Psoas muscle (tissue), 8 donors: ENCODE results near the gene EEF1B2. TPM values are rescaled to one million over a fixed set of nuclear protein-coding genes. Genes with fewer than 3 reads are reported as not detected.

Experiments used
- ATAC-seq, 4 donors: fragments of 200-7000 bp; cut with Tn5 transposase; one replicate each; pipeline ENCODE4 v1.9.1; 2020; ENCODE audit warnings: moderate library complexity in 3 of 4, mild to moderate bottlenecking in 2 of 4
- DNase-seq, 2 donors: peaks; one replicate each; pipeline ENCODE4 v3.0.0-alpha.2; 2020
- H3K27ac ChIP-seq: fragments of 200-600 bp; one replicate; pipeline ENCODE4 v1.8.0; 2022
- H3K27me3 ChIP-seq, 3 donors: fragments of 200-600 bp in 1 of 3; one replicate each; pipeline versions ENCODE4 v1.6.1 to v1.8.0; 2013 to 2022; ENCODE audit warnings: low read length in 2 of 3, mild to moderate bottlenecking in 2 of 3, moderate library complexity in 1 of 3; ENCODE audit not compliant: insufficient read depth in 3 of 3
- H3K36me3 ChIP-seq, 2 donors: fragments of 200-600 bp in 1 of 2; one replicate each; pipeline versions ENCODE4 v1.6.1 to v1.8.0; 2013 to 2022; ENCODE audit warnings: low read depth in 1 of 2, mild to moderate bottlenecking in 1 of 2, moderate library complexity in 1 of 2; ENCODE audit not compliant: insufficient read depth in 1 of 2
- H3K4me1 ChIP-seq: fragments of 200-600 bp; one replicate; pipeline ENCODE4 v1.8.0; 2022
- H3K4me3 ChIP-seq: fragments of 200-600 bp; one replicate; pipeline ENCODE4 v1.8.0; 2022; ENCODE audit warnings: mild to moderate bottlenecking
- H3K9me3 ChIP-seq: fragments of 200-600 bp; one replicate; pipeline ENCODE4 v1.8.0; 2022
- WGBS, 3 donors: extraction: QIAGEN DNeasy Blood & Tissue Kit; methylation state at CpG; one replicate each; pipeline versions ENCODE4 v1.1.6 to v1.1.7; 2013; 5-methylcytosine and 5-hydroxymethylcytosine counted together
- intact Hi-C, 2 donors: fragments of 100-400 bp; cut with DNase I; formaldehyde crosslinking; loops; one replicate each; pipeline versions ENCODE4 v1.11.0 to v1.14.2; 2022
- polyA plus RNA-seq, 3 donors: library from polyadenylated mRNA; stranded (reverse); fragments of 200-250 nt; gene quantifications; one replicate each; pipeline ENCODE4 v1.2.3, GENCODE V29; 2013
- total RNA-seq, 4 donors: library from RNA; stranded (reverse); fragmentation: NEBNext Ultra II Directional in 2 of 4; extraction: Animal tissue kit (Norgen Biotek cat#: 25700) in 2 of 4; gene quantifications; one replicate each; pipeline versions ENCODE4 v1.2.1 to v1.2.4, GENCODE V29; 2021 to 2023
- TF ChIP-seq, protein P1 (sequence below): fragments of 200-600 bp; IDR thresholded peaks from one replicate; pipeline ENCODE4 v1.8.0; 2022; ENCODE audit warnings: antibody characterized with exemption
- donor health status: healthy with polysubstance abuse.
- donor health status: DM: no; HTN: no; CAD: no; lungs with moderate emphysema.
- donor health status: Bipolar disorder and iron deficiency.
- donor health status: healthy.
- donor health status: DM: yes; HTN: yes; CAD: no.
- donor health status: DM: no; HTN: no; CAD: no.
- donor health status: DM: no; HTN: no; CAD: no.
- donor health status: DM: yes; HTN: yes; CAD: no.

EEF1B2 gene
- total and polyA plus RNA-seq, 7 donors = 340 to 1,772 (median 671) TPM

DNA sequence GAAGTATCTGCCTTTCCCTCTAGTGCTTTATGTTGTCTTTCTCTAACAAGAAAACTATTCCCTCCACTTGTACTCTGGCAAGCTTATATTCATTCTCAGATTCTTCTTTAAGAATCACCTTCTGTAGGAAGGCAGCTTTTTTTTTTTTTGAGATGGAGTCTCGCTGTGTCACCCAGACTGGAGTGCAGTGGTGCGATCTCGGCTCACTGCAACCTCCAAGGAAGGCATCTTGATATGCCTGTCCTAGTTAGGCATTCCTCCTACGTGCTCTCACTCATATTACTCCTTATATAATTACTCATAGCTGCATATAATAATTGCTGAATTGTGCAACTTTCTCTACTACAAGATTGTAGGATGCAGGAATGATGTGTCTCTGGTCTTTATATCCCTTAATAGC is 16.2 kb upstream of the EEF1B2 start:
- H3K9me3 ChIP-seq = no peaks in the 10 kb centered on the region
- peaks cover 5 to 100% of the 10 kb centered on the region in 2 donors for H3K36me3 ChIP-seq
- DNase-seq (no peak), ATAC-seq (no peak)
- WGBS, 3 donors = 91 to 99% (median 93%) methylated on average over 4 of the region's 4 CpGs
- intact Hi-C loops = loop anchor here in 1 of 2 donors (10.0 kb wide), 1 partner anchor 139 kb away; no protein-coding TSS in a partner anchor
- H3K4me1 ChIP-seq = no peaks in the 10 kb centered on the region
- no peak overlapping the region for H3K27ac ChIP-seq
- no peaks in the 10 kb centered on the region for H3K27me3 ChIP-seq
- no peak overlapping the region for H3K4me3 ChIP-seq
- TF ChIP-seq, protein P1, sequence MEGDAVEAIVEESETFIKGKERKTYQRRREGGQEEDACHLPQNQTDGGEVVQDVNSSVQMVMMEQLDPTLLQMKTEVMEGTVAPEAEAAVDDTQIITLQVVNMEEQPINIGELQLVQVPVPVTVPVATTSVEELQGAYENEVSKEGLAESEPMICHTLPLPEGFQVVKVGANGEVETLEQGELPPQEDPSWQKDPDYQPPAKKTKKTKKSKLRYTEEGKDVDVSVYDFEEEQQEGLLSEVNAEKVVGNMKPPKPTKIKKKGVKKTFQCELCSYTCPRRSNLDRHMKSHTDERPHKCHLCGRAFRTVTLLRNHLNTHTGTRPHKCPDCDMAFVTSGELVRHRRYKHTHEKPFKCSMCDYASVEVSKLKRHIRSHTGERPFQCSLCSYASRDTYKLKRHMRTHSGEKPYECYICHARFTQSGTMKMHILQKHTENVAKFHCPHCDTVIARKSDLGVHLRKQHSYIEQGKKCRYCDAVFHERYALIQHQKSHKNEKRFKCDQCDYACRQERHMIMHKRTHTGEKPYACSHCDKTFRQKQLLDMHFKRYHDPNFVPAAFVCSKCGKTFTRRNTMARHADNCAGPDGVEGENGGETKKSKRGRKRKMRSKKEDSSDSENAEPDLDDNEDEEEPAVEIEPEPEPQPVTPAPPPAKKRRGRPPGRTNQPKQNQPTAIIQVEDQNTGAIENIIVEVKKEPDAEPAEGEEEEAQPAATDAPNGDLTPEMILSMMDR = no peak

DNA sequence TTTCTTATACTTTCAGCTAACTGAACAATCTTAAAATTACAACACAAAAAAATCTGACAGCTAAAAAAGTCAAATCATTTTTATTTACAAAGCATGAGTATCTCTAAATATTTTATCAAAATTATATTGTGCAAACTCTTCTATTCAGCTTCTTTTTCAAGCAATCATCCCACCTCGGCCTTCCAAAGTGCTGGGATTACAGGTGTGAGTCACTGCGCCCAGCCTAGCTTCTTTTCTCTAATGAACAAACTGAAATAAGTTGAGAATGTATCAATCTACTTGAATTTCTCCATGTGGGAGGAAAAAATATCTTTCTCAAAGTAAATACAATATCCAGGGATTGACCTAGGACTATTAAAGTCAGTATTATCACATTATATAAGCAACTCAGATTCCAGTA is 15.3 kb upstream of the EEF1B2 start:
- H3K4me3 ChIP-seq = no peak overlapping the region
- WGBS, 3 donors = 95 to 100% (median 96%) methylated on average over 2 of the region's 2 CpGs
- ATAC-seq (no peak), DNase-seq (no peak)
- no peak overlapping the region for H3K27ac ChIP-seq
- no peaks in the 10 kb centered on the region for H3K9me3 ChIP-seq
- TF ChIP-seq, protein P1 = no peak
- no peaks in the 10 kb centered on the region for H3K27me3 ChIP-seq
- intact Hi-C loops = loop anchor here in 1 of 2 donors (10.0 kb wide), 1 partner anchor 140 kb away; no protein-coding TSS in a partner anchor
- H3K4me1 ChIP-seq = no peaks in the 10 kb centered on the region
- H3K36me3 ChIP-seq = peaks cover 5 to 100% of the 10 kb centered on the region in 2 donors

DNA sequence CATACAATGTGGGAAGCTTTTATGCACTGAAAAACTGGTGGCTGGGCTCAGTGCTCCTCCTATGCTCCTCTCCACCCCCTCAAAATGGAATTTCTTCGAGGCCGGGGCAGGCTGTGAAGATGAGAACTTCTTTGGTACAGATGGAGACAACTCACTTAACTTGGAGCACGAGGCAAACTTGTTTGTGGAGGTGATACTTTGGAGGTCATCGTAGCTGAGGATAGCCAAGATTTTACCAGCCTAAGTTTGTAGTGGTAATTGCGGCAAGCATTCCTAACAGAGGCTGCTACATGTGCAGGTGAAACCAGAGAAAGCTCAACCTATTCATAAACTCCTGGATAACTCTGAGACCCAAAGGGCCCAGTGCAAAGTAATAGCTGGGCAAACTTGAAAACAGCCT is 14.0 kb upstream of the EEF1B2 start:
- H3K27ac ChIP-seq = no peak overlapping the region
- intact Hi-C loops = loop anchor here in 1 of 2 donors (10.0 kb wide), 1 partner anchor 141 kb away; no protein-coding TSS in a partner anchor
- no peak for ATAC-seq
- no peaks in the 10 kb centered on the region for H3K9me3 ChIP-seq
- H3K4me1 ChIP-seq = no peaks in the 10 kb centered on the region
- WGBS, 3 donors = 57 to 64% (median 57%) methylated on average over 5 of the region's 5 CpGs
- peaks cover 10 to 100% of the 10 kb centered on the region in 2 donors for H3K36me3 ChIP-seq
- TF ChIP-seq, protein P1 = no peak
- no peak overlapping the region for H3K4me3 ChIP-seq
- DNase-seq = no peak
- no peaks in the 10 kb centered on the region for H3K27me3 ChIP-seq

DNA sequence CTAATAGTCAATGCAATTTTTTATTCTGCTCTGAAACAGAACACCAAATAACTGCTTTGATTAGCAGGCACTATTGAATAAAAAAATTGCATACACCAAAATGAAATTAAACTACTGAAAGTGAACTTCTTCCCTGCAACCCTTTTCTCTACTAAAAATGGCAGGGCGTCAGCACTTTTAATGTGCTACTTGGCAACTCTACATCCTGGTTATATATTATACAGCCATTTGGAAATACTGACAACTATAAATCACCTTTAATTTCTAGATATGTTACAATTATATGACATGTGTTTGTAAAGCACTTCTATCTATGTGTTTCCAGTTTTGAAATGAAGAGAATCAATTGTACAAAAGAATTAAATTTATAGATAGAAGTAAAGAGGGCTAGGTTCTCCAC is 10.4 kb upstream of the EEF1B2 start:
- 84 to 95% (median 88%) methylated on average over 1 of the region's 1 CpG for WGBS, 3 donors

More for the DNA sequence above, 10.4 kb upstream of the EEF1B2 start:
- Histone ChIP-seq H3K27ac (no peak overlapping the region), H3K4me1 (peaks cover 8% of the 10 kb centered on the region), H3K4me3 (no peak overlapping the region), H3K27me3 (no peaks in the 10 kb centered on the region), H3K9me3 (no peaks in the 10 kb centered on the region), H3K36me3 (peaks cover 10 to 85% of the 10 kb centered on the region in 2 donors)
- TF ChIP-seq, protein P1 = no peak
- ATAC-seq (no peak), DNase-seq (no peak)
- intact Hi-C loops = loop anchor here in 1 of 2 donors (10.0 kb wide), 1 partner anchor 145 kb away; no protein-coding TSS in a partner anchor
